ENCODE data around the gene NUAK2. TPM values are rescaled to one million over a fixed set of nuclear protein-coding genes. Genes with fewer than 3 reads are reported as not detected.
"Not testable (repeated sequence)": the region's sequence is repeated elsewhere in the genome, so short reads cannot be mapped to it uniquely, and the experiment has no call there.

Gene NUAK2
- polyA plus RNA-seq, 3 donors from 2014 or later = 6.3 to 26.4 (median 6.6) TPM

GRCh38 chr1:205294175-205294917, 27.2 kb downstream of the NUAK2 start:
- H3K9me3 Mint-ChIP-seq = no peaks in the 10 kb centered on the region
- no peaks in the 10 kb centered on the region for H3K36me3 Mint-ChIP-seq
- peak overlapping the region in 2 of 6 donors; percentile 8 to 66 for H3K27ac Mint-ChIP-seq
- H3K4me3 Mint-ChIP-seq = peak overlapping the region in 1 of 5 donors; percentile 13
- no peaks in the 10 kb centered on the region for H3K27me3 Mint-ChIP-seq (ENCODE audit: low read depth in 3 of 3)
- DNase-seq = no peak
- peaks cover 50 to 76% of the 10 kb centered on the region in 2 donors for H3K4me1 Mint-ChIP-seq

GRCh38 chr1:205293350-205294074, 28.0 kb downstream of the NUAK2 start:
- H3K9me3 Mint-ChIP-seq = no peaks in the 10 kb centered on the region
- H3K27me3 Mint-ChIP-seq (ENCODE audit: low read depth in 3 of 3) = peaks cover 1 to 5% (median 1%) of the 10 kb centered on the region in 3 donors
- no peak overlapping the region for H3K4me3 Mint-ChIP-seq
- no peaks in the 10 kb centered on the region for H3K36me3 Mint-ChIP-seq
- DNase-seq = no peak
- peaks cover 54 to 80% of the 10 kb centered on the region in 2 donors for H3K4me1 Mint-ChIP-seq
- peak overlapping the region in 3 of 6 donors; percentile 7 to 27 (median 24) for H3K27ac Mint-ChIP-seq

- Mint-ChIP-seq H3K27me3 (ENCODE audit: low read depth in 3 of 3) (peaks cover 9 to 13% (median 10%) of the 10 kb centered on the region in 3 donors), H3K9me3 (no peaks in the 10 kb centered on the region), H3K4me3 (no peak overlapping the region), H3K4me1 (peaks cover 57 to 83% of the 10 kb centered on the region in 2 donors), H3K36me3 (no peaks in the 10 kb centered on the region), H3K27ac (peak overlapping the region in 2 of 6 donors; percentile 27 to 67)
- DNase-seq = no peak
These were observed 29.9 kb downstream of the NUAK2 start for GRCh38 chr1:205291596-205291995.

GRCh38 chr1:205287767-205288559, 33.6 kb downstream of the NUAK2 start:
- Mint-ChIP-seq H3K27me3 (ENCODE audit: low read depth in 3 of 3) (peaks cover 29 to 30% (median 30%) of the 10 kb centered on the region in 3 donors), H3K4me1 (peaks cover 70 to 89% of the 10 kb centered on the region in 2 donors)

GRCh38 chr1:205287076-205287475, 34.5 kb downstream of the NUAK2 start:
- peak overlapping the region; percentile 85 to 97 (median 92) for H3K27ac Mint-ChIP-seq
- no peaks in the 10 kb centered on the region for H3K36me3 Mint-ChIP-seq
- peaks cover 73 to 89% of the 10 kb centered on the region in 2 donors for H3K4me1 Mint-ChIP-seq
- H3K4me3 Mint-ChIP-seq = peak overlapping the region; percentile 66 to 90 (median 72)
- peaks cover 29 to 30% (median 30%) of the 10 kb centered on the region in 3 donors for H3K27me3 Mint-ChIP-seq (ENCODE audit: low read depth in 3 of 3)
- no peak for DNase-seq
- H3K9me3 Mint-ChIP-seq = no peaks in the 10 kb centered on the region

More at GRCh38 chr1:205287767-205288559, 33.6 kb downstream of the NUAK2 start:
- H3K36me3 Mint-ChIP-seq = no peaks in the 10 kb centered on the region
- H3K9me3 Mint-ChIP-seq = no peaks in the 10 kb centered on the region
- peak overlapping the region; percentile 85 to 97 (median 92) for H3K27ac Mint-ChIP-seq
- DNase-seq = peak; percentile 96 to 97 (median 96)
- H3K4me3 Mint-ChIP-seq = peak overlapping the region; percentile 66 to 90 (median 72)

- H3K4me3 Mint-ChIP-seq = peak overlapping the region; percentile 66 to 90 (median 72)
- peaks cover 73 to 83% of the 10 kb centered on the region in 2 donors for H3K4me1 Mint-ChIP-seq
- H3K27ac Mint-ChIP-seq = peak overlapping the region; percentile 85 to 97 (median 92)
- H3K27me3 Mint-ChIP-seq (ENCODE audit: low read depth in 3 of 3) = peaks cover 29 to 30% (median 30%) of the 10 kb centered on the region in 3 donors
- H3K36me3 Mint-ChIP-seq = no peaks in the 10 kb centered on the region
- no peaks in the 10 kb centered on the region for H3K9me3 Mint-ChIP-seq
- DNase-seq = peak; percentile 87 to 90 (median 89)
These were observed 35.1 kb downstream of the NUAK2 start for GRCh38 chr1:205286335-205286950.

GRCh38 chr1:205285381-205286101, 36.0 kb downstream of the NUAK2 start:
- peak overlapping the region; percentile 66 to 90 (median 72) for H3K4me3 Mint-ChIP-seq
- peaks cover 77 to 87% of the 10 kb centered on the region in 2 donors for H3K4me1 Mint-ChIP-seq
- H3K36me3 Mint-ChIP-seq = no peaks in the 10 kb centered on the region
- H3K9me3 Mint-ChIP-seq = no peaks in the 10 kb centered on the region
- peaks cover 29 to 30% (median 30%) of the 10 kb centered on the region in 3 donors for H3K27me3 Mint-ChIP-seq (ENCODE audit: low read depth in 3 of 3)
- peak; percentile 79 to 83 (median 81) for DNase-seq
- peak overlapping the region; percentile 85 to 97 (median 92) for H3K27ac Mint-ChIP-seq

- Mint-ChIP-seq H3K4me3 (peak overlapping the region; percentile 66 to 90 (median 72)), H3K9me3 (no peaks in the 10 kb centered on the region), H3K27ac (peak overlapping the region; percentile 85 to 97 (median 92)), H3K36me3 (peaks cover 0 to 6% (median 0%) of the 10 kb centered on the region in 3 donors), H3K4me1 (peaks cover 85 to 90% of the 10 kb centered on the region in 2 donors), H3K27me3 (ENCODE audit: low read depth in 3 of 3) (peaks cover 29 to 31% (median 30%) of the 10 kb centered on the region in 3 donors)
- peak; percentile 92 for DNase-seq
These were observed 37.0 kb downstream of the NUAK2 start for GRCh38 chr1:205284420-205285144.

- peaks cover 0 to 6% (median 0%) of the 10 kb centered on the region in 3 donors for H3K36me3 Mint-ChIP-seq
- peaks cover 25 to 30% (median 28%) of the 10 kb centered on the region in 3 donors for H3K27me3 Mint-ChIP-seq (ENCODE audit: low read depth in 3 of 3)
- no peak for DNase-seq
- H3K4me1 Mint-ChIP-seq = peaks cover 88 to 91% of the 10 kb centered on the region in 2 donors
- peak overlapping the region; percentile 84 to 97 (median 88) for H3K27ac Mint-ChIP-seq
- peak overlapping the region; percentile 12 to 65 (median 53) for H3K4me3 Mint-ChIP-seq
- H3K9me3 Mint-ChIP-seq = no peaks in the 10 kb centered on the region
These were observed 38.0 kb downstream of the NUAK2 start for GRCh38 chr1:205283270-205284147.

- not testable (repeated sequence) for H3K9me3 Mint-ChIP-seq, H3K36me3 Mint-ChIP-seq, DNase-seq
- Mint-ChIP-seq H3K27ac (peak overlapping the region in 3 of 6 donors; percentile 69 to 88 (median 81)), H3K4me3 (peak overlapping the region in 2 of 5 donors; percentile 57 to 65), H3K4me1 (peaks cover 68 to 71% of the 10 kb centered on the region in 2 donors), H3K27me3 (ENCODE audit: low read depth in 3 of 3) (peaks cover 9 to 15% (median 11%) of the 10 kb centered on the region in 3 donors)
These were observed 40.7 kb downstream of the NUAK2 start for GRCh38 chr1:205280666-205281395.
